Measurements from ENCODE around the gene LRP11.

Gene LRP11

DNA sequence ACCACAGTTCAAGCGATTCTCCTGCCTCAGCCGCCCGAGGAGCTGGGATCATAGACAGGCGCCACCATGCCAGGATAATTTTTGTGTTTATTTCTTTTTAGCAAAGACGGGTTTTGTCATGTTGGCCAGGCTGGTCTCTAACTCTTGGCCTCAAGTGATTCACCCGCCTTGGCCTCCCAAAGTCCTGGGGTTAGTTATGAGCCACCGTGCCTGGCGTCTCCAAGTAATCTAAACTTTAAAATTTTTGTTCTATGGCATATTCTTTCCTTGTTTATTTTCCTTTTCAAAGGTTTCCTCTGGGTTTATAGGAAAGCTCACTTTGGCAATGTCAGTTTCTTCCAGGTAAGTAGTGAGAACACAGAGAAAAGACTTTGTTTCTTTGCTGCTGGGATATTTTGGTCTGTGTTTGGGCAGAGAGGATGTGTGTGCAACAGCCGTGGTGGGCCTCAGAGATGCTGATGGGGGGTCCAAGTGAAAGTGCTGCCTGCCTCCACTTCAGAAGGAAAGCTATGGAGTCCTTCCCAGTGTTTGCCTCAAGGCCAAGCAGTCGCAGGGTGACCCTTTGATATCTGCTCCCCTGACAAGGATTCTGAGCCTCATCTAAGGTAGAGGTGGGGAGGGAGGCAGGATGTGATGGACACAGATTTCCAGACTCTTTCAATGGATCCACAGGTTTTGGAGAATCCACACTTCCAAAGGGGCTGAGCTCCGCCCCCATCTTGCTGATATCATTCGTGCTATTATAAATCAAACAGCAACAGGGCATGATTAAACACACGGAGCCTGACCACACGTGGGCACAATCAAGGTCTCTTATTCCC is 2.3 kb downstream of the LRP11 start:
- H3K4me3 ChIP-seq (replicated peaks; ENCODE audit: low read depth, low read length): no peak overlapping the region

DNA sequence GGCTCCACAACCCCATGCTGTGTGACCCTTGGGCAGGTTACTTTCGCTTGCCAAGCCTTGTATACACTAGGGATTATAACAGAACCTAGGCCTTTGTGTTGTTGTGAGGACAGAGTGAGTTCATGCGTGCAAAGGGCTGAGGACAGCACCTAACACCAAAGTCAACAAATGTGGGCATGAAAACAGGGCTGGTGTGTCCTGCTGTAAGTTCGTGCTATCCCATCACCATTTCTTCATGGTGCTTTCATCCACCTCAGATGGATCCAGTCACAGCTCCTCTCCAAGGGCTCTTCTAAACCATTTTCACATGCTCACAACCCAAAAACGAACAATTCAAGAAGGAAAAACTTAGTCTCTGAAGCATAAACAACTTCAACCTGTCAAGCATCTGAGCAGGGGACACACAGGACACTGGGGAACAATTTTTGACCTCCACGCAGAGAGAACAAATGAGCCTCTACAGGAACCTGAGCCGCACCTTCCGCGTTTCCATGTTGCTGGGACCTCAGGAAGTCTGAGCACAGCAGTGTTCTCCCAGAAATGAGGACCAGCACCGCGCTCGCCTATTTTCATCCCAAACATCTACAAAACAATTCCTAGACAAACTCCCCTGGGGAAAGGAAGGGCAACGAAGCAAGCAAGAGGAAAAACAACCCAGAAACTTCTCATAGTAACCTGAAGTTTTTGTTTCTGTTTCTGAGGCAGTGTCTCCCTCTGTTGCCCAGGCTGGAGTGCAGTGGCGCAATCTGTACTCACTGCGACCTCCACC is 3.1 kb downstream of the LRP11 start:
- H3K27me3 ChIP-seq (replicated peaks; ENCODE audit: control insufficient read depth, insufficient read depth, low read length): peaks cover 2% of the 10 kb centered on the region; the same call in 1 of the 2 replicates
- no peaks in the 10 kb centered on the region for H3K36me3 ChIP-seq (ENCODE audit: control insufficient read depth, insufficient read depth, low read length)
- TF ChIP-seq, protein P1, sequence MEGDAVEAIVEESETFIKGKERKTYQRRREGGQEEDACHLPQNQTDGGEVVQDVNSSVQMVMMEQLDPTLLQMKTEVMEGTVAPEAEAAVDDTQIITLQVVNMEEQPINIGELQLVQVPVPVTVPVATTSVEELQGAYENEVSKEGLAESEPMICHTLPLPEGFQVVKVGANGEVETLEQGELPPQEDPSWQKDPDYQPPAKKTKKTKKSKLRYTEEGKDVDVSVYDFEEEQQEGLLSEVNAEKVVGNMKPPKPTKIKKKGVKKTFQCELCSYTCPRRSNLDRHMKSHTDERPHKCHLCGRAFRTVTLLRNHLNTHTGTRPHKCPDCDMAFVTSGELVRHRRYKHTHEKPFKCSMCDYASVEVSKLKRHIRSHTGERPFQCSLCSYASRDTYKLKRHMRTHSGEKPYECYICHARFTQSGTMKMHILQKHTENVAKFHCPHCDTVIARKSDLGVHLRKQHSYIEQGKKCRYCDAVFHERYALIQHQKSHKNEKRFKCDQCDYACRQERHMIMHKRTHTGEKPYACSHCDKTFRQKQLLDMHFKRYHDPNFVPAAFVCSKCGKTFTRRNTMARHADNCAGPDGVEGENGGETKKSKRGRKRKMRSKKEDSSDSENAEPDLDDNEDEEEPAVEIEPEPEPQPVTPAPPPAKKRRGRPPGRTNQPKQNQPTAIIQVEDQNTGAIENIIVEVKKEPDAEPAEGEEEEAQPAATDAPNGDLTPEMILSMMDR (IDR thresholded peaks at IDR 0.05; ENCODE audit: insufficient read depth, low read length, poor library complexity, severe bottlenecking): no peak
- no peak for DNase-seq (ENCODE audit: extremely low read depth, insufficient read length)
- H3K4me3 ChIP-seq (replicated peaks; ENCODE audit: low read depth, low read length): no peak overlapping the region

More for the DNA sequence above, 2.3 kb downstream of the LRP11 start:
- TF ChIP-seq, protein P1 (IDR thresholded peaks at IDR 0.05; ENCODE audit: insufficient read depth, low read length, poor library complexity, severe bottlenecking): no peak
- DNase-seq (ENCODE audit: extremely low read depth, insufficient read length): no peak
- H3K27me3 ChIP-seq (replicated peaks; ENCODE audit: control insufficient read depth, insufficient read depth, low read length): peaks cover 2% of the 10 kb centered on the region; the same call in 1 of the 2 replicates
- no peaks in the 10 kb centered on the region for H3K36me3 ChIP-seq (ENCODE audit: control insufficient read depth, insufficient read depth, low read length)

DNA sequence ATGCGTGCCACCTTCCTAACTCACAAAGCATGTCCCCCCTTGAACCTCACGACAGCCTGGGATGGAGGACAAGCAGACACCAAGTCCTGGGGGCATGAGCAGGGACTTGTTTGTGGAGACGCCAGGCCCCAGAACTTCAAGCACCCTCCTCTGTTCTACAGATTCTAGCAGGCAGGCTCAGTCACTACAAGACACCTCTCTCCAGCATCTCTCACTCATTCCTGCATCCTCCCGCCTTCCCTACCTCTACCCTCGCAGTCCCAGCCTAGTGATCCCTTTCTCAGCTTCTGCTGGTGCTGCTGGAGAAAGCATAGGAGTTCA is 3.7 kb downstream of the LRP11 start:
- H3K27me3 ChIP-seq (replicated peaks; ENCODE audit: control insufficient read depth, insufficient read depth, low read length): peaks cover 2% of the 10 kb centered on the region; the same call in 1 of the 2 replicates
- no peaks in the 10 kb centered on the region for H3K36me3 ChIP-seq (ENCODE audit: control insufficient read depth, insufficient read depth, low read length)
- no peak overlapping the region for H3K4me3 ChIP-seq (replicated peaks; ENCODE audit: low read depth, low read length)
- DNase-seq (ENCODE audit: extremely low read depth, insufficient read length): no peak
- TF ChIP-seq, protein P1 (IDR thresholded peaks at IDR 0.05; ENCODE audit: insufficient read depth, low read length, poor library complexity, severe bottlenecking): no peak

DNA sequence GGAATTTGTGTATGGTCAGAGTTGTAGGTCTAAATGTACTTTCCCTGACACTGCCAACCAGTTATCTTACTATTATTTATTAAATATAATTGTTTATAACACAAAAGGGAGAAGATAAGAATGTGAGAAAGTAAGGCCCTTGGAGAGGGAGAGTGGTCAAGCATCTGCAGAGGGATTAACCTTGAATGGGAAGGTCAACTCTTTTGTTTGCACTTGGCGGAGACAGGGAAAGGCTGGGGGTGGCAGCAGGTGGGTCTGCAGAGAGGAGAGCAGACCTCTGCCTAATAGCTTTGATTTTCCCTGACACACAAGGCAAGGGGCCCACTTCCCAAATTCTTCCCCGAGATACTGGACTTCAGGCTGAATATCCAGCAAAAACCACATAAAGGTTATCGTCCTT is 4.2 kb downstream of the LRP11 start:
- no peaks in the 10 kb centered on the region for H3K36me3 ChIP-seq (ENCODE audit: control insufficient read depth, insufficient read depth, low read length)
- TF ChIP-seq, protein P1 (IDR thresholded peaks at IDR 0.05; ENCODE audit: insufficient read depth, low read length, poor library complexity, severe bottlenecking): no peak
- peaks cover 2% of the 10 kb centered on the region; the same call in 1 of the 2 replicates for H3K27me3 ChIP-seq (replicated peaks; ENCODE audit: control insufficient read depth, insufficient read depth, low read length)
- DNase-seq (ENCODE audit: extremely low read depth, insufficient read length): no peak
- no peak overlapping the region for H3K4me3 ChIP-seq (replicated peaks; ENCODE audit: low read depth, low read length)

DNA sequence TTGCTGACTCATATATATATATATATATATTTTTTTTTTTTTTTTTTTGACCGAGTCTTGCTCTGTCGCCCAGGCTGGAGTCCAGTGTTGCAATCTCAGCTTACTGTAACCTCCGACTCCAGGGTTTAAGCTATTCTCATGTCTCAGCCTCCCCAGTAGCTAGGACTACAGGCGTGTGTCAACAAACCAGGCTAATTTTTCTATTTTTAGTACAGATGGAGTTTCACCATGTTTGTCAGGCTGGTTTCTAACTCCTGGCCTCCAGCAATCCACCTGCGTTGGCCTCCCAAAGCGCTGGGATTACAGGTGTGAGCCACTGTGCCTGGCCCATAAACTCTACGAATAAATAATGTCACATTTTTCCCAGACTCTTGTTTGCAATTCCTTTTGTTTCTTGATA is 4.8 kb downstream of the LRP11 start:
- TF ChIP-seq, protein P1 (IDR thresholded peaks at IDR 0.05; ENCODE audit: insufficient read depth, low read length, poor library complexity, severe bottlenecking): no peak
- peaks cover 2% of the 10 kb centered on the region; the same call in 1 of the 2 replicates for H3K27me3 ChIP-seq (replicated peaks; ENCODE audit: control insufficient read depth, insufficient read depth, low read length)
- DNase-seq (ENCODE audit: extremely low read depth, insufficient read length): no peak
- no peak overlapping the region for H3K4me3 ChIP-seq (replicated peaks; ENCODE audit: low read depth, low read length)
- H3K36me3 ChIP-seq (ENCODE audit: control insufficient read depth, insufficient read depth, low read length): no peaks in the 10 kb centered on the region

Data from GM06990 (cell line).